ENCODE results near the gene IGFN1.

IGFN1 gene

GRCh38 chr1:201268604-201269151 lies 78.1 kb downstream of the IGFN1 start:
- DNase-seq = peak; percentile 76

- DNase-seq = no peak
Measured at GRCh38 chr1:201269281-201269680, 78.7 kb downstream of the IGFN1 start.

GRCh38 chr1:201269900-201270410 lies 79.3 kb downstream of the IGFN1 start:
- DNase-seq = no peak

- DNase-seq = no peak
Measured at GRCh38 chr1:201270616-201271390, 80.2 kb downstream of the IGFN1 start.

GRCh38 chr1:201272799-201273198 lies 82.2 kb downstream of the IGFN1 start:
- no peak for DNase-seq

GRCh38 chr1:201274616-201275252 lies 84.1 kb downstream of the IGFN1 start:
- DNase-seq = no peak

- DNase-seq = peak; percentile 100
Measured at GRCh38 chr1:201275253-201275666, 84.6 kb downstream of the IGFN1 start.

GRCh38 chr1:201276891-201277290 lies 86.3 kb downstream of the IGFN1 start:
- no peak for DNase-seq

GRCh38 chr1:201277441-201277840 lies 86.8 kb downstream of the IGFN1 start:
- DNase-seq = no peak

All from GOT3 (cell line).